ENCODE results near the gene PRTG. TPM values are rescaled to one million over a fixed set of nuclear protein-coding genes. Genes with fewer than 3 reads are reported as not detected.
A peak's percentile ranks its signal among the peaks of the same experiment; 100 is the strongest.

The PRTG gene
- total RNA-seq, 1 donor from 2014 or later, result 334 TPM

DNA sequence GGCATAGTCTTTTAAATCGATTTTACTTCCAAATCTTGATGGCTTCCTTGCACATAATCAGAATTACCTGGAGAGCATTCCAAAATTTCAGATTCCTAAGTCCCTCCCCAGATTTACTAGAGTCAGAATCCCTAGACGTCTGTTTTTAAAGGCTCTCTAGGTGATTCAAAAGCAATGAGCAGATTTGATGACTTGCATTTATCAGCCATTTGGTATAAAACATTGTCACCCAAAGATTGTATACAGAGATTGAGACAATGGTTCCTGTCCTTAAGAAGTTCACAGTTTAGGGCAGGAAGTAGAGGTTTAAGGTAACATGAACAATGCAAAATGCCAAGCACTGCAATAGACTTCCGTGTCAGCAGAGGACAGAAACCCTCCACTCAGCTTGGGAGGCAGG, 152.2 kb downstream of the PRTG start:
- Mint-ChIP-seq H3K36me3 (ENCODE audit: low read depth) (no peaks in the 10 kb centered on the region), H3K27me3 (ENCODE audit: low read depth) (no peaks in the 10 kb centered on the region)
- no peak for DNase-seq (ENCODE audit: low read depth, low spot score)

GRCh38 chr15:55589287-55589686, 153.7 kb downstream of the PRTG start:
- peaks cover 4% of the 10 kb centered on the region for H3K9me3 Mint-ChIP-seq
- H3K36me3 Mint-ChIP-seq (ENCODE audit: low read depth), result no peaks in the 10 kb centered on the region
- TF ChIP-seq CTCF (conservative IDR thresholded peaks at IDR 0.05), result no peak
- peak overlapping the region; percentile 89 for H3K4me3 Mint-ChIP-seq
- peaks cover 9% of the 10 kb centered on the region for H3K4me1 Mint-ChIP-seq
- H3K27ac Mint-ChIP-seq (ENCODE audit: unreplicated experiment), result peak overlapping the region; percentile 40
- H3K27me3 Mint-ChIP-seq (ENCODE audit: low read depth), result no peaks in the 10 kb centered on the region
- DNase-seq (ENCODE audit: low read depth, low spot score), result no peak

More for the DNA sequence above, 152.2 kb downstream of the PRTG start:
- TF ChIP-seq CTCF (conservative IDR thresholded peaks at IDR 0.05), result no peak
- no peak overlapping the region for H3K27ac Mint-ChIP-seq (ENCODE audit: unreplicated experiment)
- H3K4me1 Mint-ChIP-seq, result peaks cover 6% of the 10 kb centered on the region
- H3K9me3 Mint-ChIP-seq, result peaks cover 4% of the 10 kb centered on the region
- peak overlapping the region; percentile 62 for H3K4me3 Mint-ChIP-seq

GRCh38 chr15:55588815-55589115, 154.2 kb downstream of the PRTG start:
- H3K4me1 Mint-ChIP-seq, result peaks cover 9% of the 10 kb centered on the region
- TF ChIP-seq CTCF (conservative IDR thresholded peaks at IDR 0.05), result no peak
- peak overlapping the region; percentile 89 for H3K4me3 Mint-ChIP-seq
- no peaks in the 10 kb centered on the region for H3K27me3 Mint-ChIP-seq (ENCODE audit: low read depth)
- H3K27ac Mint-ChIP-seq (ENCODE audit: unreplicated experiment), result peak overlapping the region; percentile 40
- peaks cover 4% of the 10 kb centered on the region for H3K9me3 Mint-ChIP-seq
- peaks cover 1% of the 10 kb centered on the region for H3K36me3 Mint-ChIP-seq (ENCODE audit: low read depth)
- no peak for DNase-seq (ENCODE audit: low read depth, low spot score)

DNA sequence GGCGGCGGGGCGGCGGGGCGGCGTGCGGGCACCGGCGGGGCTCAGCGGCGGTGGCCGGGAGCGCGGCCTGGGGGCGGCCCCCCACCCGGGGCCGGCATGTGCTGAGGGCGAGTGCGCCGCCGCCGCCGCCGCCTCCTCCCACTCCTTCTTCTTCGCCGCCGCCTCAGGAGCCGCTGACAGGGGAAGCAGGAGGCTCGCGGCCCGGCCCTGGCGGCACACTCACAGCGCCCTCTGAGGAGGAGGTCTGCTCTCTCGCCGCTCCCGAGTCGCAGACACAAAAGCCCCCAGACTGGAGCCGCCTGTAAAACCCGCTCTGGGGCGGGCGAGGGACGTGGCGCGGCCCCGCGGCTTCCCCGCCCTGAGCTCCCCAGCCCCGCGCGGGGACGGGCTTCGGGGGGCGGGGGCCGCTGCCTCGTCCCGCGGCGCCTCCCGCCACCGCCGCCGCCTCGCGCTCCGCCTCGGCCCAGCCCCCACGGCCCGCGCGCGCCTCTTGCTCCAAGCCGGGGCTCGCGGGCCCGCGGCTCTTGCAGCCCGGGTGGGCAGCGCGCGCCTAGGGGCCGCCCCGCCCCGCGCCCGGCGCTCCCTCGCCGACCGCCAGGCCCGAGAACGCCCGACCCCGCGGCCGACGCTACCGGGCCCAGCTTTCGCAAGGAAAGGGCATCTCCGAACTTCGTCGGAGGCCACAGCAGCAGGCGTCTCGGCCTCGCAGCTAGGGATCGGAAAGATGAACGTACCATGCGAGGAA, 154.7 kb downstream of the PRTG start, which contains the start of gene PYGO1:
Gene PYGO1 (minus strand): TSS at position 276 of the 745 bp plus-strand sequence. CDS start 462 bp downstream, outside the sequence.
- peaks cover 9% of the 10 kb centered on the region for H3K4me1 Mint-ChIP-seq
- TF ChIP-seq CTCF (conservative IDR thresholded peaks at IDR 0.05), result peak; percentile 11
- peak; percentile 65 for DNase-seq (ENCODE audit: low read depth, low spot score)
- H3K27me3 Mint-ChIP-seq (ENCODE audit: low read depth), result no peaks in the 10 kb centered on the region
- H3K27ac Mint-ChIP-seq (ENCODE audit: unreplicated experiment), result peak within 1 kb of the TSS; percentile 79
- peak within 1 kb of the TSS; percentile 89 for H3K4me3 Mint-ChIP-seq
- peaks cover 4% of the 10 kb centered on the region for H3K9me3 Mint-ChIP-seq
- peaks cover 2% of the 10 kb centered on the region for H3K36me3 Mint-ChIP-seq (ENCODE audit: low read depth)

DNA sequence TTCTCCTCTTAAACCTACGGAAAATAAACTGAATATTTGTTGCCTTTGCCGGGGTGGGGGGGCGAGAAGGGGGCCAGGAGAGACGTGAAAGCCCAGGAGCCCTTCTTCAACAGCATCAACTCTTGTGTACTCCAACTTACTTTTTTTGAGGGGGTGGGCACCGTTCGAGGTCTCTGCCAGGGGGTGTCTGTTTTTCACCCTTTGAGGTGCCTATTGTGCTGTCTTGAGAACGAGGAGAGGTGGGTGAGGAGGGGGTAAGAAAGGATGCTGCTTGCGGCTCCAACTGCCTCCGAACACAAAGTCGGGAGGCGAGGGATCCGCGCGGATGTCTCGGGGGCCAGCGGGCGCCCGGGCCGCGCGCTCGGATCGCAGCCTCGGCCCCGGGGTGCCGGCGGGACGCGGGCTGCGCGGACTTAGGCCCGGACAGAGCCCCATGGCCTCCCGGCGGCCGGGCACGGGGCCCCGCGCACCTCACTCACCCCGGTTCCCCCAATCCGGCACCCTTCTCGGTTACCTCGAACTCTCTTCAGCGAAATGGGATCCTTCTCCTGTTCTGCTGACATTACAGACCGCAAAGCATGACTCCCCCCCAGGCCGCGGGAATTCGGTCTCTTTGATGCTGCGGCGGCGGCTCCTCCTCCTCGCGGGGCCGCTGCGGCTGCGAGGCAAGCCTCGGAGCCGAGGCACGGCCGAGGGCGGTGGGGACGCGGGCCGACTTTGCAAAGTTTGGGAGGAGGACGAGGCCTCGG, 155.5 kb downstream of the PRTG start:
- Mint-ChIP-seq H3K36me3 (ENCODE audit: low read depth) (peaks cover 2% of the 10 kb centered on the region), H3K4me3 (peak overlapping the region; percentile 86), H3K27ac (ENCODE audit: unreplicated experiment) (peak overlapping the region; percentile 79), H3K4me1 (peaks cover 15% of the 10 kb centered on the region), H3K9me3 (no peaks in the 10 kb centered on the region), H3K27me3 (ENCODE audit: low read depth) (no peaks in the 10 kb centered on the region)
- DNase-seq (ENCODE audit: low read depth, low spot score), result peak; percentile 58
- TF ChIP-seq CTCF (conservative IDR thresholded peaks at IDR 0.05), result no peak

Data from neural crest cell (in vitro differentiated cells).